ENCODE data around the gene REXO1.

Gene REXO1

GRCh38 chr19:1810439-1811160 lies 37.7 kb downstream of the REXO1 start:
- in situ Hi-C loops (cut with HindIII; ENCODE audit: low sequenced_read_pairs), result no loop called here
- DNase-seq (ENCODE audit: low read depth, low spot score), result no peak
- H3K4me3 ChIP-seq (ENCODE audit: low read depth, low read length), result no peak overlapping the region
- TF ChIP-seq CTCF (IDR thresholded peaks at IDR 0.05; ENCODE audit: low read depth, low read length), result no peak

- no peak for TF ChIP-seq CTCF (IDR thresholded peaks at IDR 0.05; ENCODE audit: low read depth, low read length)
- H3K4me3 ChIP-seq (ENCODE audit: low read depth, low read length), result no peak overlapping the region
- in situ Hi-C loops (cut with HindIII; ENCODE audit: low sequenced_read_pairs), result no loop called here
- DNase-seq (ENCODE audit: low read depth, low spot score), result no peak
Measured at GRCh38 chr19:1809678-1810077, 38.6 kb downstream of the REXO1 start.

- no peak overlapping the region for H3K4me3 ChIP-seq (ENCODE audit: low read depth, low read length)
- in situ Hi-C loops (cut with HindIII; ENCODE audit: low sequenced_read_pairs), result no loop called here
- TF ChIP-seq CTCF (IDR thresholded peaks at IDR 0.05; ENCODE audit: low read depth, low read length), result no peak
- no peak for DNase-seq (ENCODE audit: low read depth, low spot score)
Measured at GRCh38 chr19:1808395-1808731, 39.9 kb downstream of the REXO1 start.

GRCh38 chr19:1807695-1808394 lies 40.4 kb downstream of the REXO1 start:
- in situ Hi-C loops (cut with HindIII; ENCODE audit: low sequenced_read_pairs), result no loop called here
- H3K4me3 ChIP-seq (ENCODE audit: low read depth, low read length), result no peak overlapping the region
- no peak for DNase-seq (ENCODE audit: low read depth, low spot score)
- TF ChIP-seq CTCF (IDR thresholded peaks at IDR 0.05; ENCODE audit: low read depth, low read length), result no peak

- TF ChIP-seq CTCF (IDR thresholded peaks at IDR 0.05; ENCODE audit: low read depth, low read length), result no peak
- in situ Hi-C loops (cut with HindIII; ENCODE audit: low sequenced_read_pairs), result no loop called here
- H3K4me3 ChIP-seq (ENCODE audit: low read depth, low read length), result no peak overlapping the region
- DNase-seq (ENCODE audit: low read depth, low spot score), result no peak
Measured at GRCh38 chr19:1807030-1807694, 41.1 kb downstream of the REXO1 start.

GRCh38 chr19:1806184-1807029 lies 41.9 kb downstream of the REXO1 start:
- H3K4me3 ChIP-seq (ENCODE audit: low read depth, low read length), result no peak overlapping the region
- DNase-seq (ENCODE audit: low read depth, low spot score), result no peak
- no peak for TF ChIP-seq CTCF (IDR thresholded peaks at IDR 0.05; ENCODE audit: low read depth, low read length)
- in situ Hi-C loops (cut with HindIII; ENCODE audit: low sequenced_read_pairs), result no loop called here
